ENCODE data around the gene PRPSAP1. TPM values are rescaled to one million over a fixed set of nuclear protein-coding genes. Genes with fewer than 3 reads are reported as not detected.
A peak's percentile ranks its signal among the peaks of the same experiment; 100 is the strongest.

The PRPSAP1 gene
- total RNA-seq, 4 donors from 2014 or later: 133 to 198 (median 167) TPM

DNA sequence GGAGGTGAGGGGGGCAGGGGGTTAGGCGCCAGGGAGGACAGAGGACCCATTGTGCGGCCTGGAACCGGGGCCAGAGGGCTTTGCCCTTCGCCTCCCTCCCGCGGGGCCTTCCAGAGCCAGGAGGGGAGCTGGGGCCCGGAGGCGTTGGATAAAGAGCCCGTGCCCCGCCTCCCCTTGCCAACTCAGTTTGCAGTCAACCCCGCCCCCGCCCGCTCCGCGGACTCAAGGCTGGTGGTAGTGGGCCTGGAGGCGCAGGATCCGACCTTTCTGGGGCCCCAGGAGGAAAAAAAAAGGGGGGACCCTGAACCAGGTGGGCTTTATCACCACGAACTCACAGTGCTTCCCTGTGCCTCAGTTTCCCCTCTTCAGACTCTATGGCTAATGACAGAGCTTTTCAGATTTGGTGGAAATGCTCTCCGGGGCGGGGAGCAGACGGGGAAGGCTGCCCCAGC, 28.7 kb upstream of the PRPSAP1 start:
- peak overlapping the region in 2 of 3 donors; percentile 66 to 88 for H3K27ac ChIP-seq
- DNase-seq: peak in 1 of 2 donors; percentile 29
- no peaks in the 10 kb centered on the region for H3K27me3 ChIP-seq
- no peaks in the 10 kb centered on the region for H3K36me3 ChIP-seq
- 37 to 44% methylated on average over 9 to 14 of the region's 21 CpGs for WGBS, 2 donors
- no peaks in the 10 kb centered on the region for H3K9me3 ChIP-seq
- intact Hi-C loops (cut with DNase I): no loop called here
- TF ChIP-seq, protein P1, sequence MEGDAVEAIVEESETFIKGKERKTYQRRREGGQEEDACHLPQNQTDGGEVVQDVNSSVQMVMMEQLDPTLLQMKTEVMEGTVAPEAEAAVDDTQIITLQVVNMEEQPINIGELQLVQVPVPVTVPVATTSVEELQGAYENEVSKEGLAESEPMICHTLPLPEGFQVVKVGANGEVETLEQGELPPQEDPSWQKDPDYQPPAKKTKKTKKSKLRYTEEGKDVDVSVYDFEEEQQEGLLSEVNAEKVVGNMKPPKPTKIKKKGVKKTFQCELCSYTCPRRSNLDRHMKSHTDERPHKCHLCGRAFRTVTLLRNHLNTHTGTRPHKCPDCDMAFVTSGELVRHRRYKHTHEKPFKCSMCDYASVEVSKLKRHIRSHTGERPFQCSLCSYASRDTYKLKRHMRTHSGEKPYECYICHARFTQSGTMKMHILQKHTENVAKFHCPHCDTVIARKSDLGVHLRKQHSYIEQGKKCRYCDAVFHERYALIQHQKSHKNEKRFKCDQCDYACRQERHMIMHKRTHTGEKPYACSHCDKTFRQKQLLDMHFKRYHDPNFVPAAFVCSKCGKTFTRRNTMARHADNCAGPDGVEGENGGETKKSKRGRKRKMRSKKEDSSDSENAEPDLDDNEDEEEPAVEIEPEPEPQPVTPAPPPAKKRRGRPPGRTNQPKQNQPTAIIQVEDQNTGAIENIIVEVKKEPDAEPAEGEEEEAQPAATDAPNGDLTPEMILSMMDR (IDR thresholded peaks at IDR 0.05): no peak
- TF ChIP-seq POLR2A (IDR thresholded peaks at IDR 0.05): no peak
- H3K4me3 ChIP-seq (replicated peaks in 1 of 3): peak overlapping the region in 2 of 3 donors; percentile 44 to 50
- H3K4me1 ChIP-seq: peaks cover 18 to 27% of the 10 kb centered on the region in 2 donors

DNA sequence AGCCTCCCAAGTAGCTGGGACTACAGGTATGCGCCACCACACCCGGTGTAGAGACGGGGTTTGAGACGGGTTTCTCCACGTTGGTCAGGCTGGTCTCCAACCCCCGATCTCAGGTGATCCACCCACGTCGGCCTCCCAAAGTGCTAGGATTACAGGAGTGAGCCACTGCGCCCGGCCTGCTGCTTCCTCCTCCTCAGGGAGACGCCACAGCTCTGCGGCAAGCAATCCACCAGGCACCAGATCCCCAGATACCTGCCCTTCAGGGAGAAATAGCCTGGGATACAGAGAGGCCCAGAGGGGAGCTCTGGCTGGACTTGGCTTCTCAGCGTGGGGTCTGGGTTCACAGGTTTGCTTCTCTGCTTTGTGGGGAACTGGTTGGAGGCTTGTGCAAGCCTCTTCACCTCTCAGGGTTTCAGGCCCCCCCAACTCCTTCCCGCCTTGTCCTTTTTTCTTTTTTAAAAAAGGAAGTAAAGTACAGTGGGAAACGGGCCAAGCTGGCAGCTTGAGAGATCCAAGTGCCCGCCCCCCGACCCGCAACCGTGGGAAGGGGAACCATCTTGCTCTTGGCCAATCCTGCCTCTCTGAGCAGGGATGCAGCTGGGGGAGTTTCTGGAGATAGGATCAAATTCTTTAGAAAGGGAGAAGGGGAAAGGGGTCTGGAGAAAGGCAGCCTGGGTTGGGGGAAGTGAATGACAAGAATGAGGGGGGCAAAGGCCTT, 28.1 kb upstream of the PRPSAP1 start:
- no peak overlapping the region for H3K4me3 ChIP-seq (replicated peaks in 1 of 3)
- H3K4me1 ChIP-seq: peaks cover 18 to 29% of the 10 kb centered on the region in 2 donors
- no peaks in the 10 kb centered on the region for H3K9me3 ChIP-seq
- WGBS, 2 donors: 85% methylated on average over 16 to 19 of the region's 19 CpGs
- no peaks in the 10 kb centered on the region for H3K36me3 ChIP-seq
- peak overlapping the region in 1 of 3 donors; percentile 88 for H3K27ac ChIP-seq
- no peak for DNase-seq
- TF ChIP-seq, protein P1 (IDR thresholded peaks at IDR 0.05): no peak
- no peak for TF ChIP-seq POLR2A (IDR thresholded peaks at IDR 0.05)
- intact Hi-C loops (cut with DNase I): no loop called here
- H3K27me3 ChIP-seq: no peaks in the 10 kb centered on the region

DNA sequence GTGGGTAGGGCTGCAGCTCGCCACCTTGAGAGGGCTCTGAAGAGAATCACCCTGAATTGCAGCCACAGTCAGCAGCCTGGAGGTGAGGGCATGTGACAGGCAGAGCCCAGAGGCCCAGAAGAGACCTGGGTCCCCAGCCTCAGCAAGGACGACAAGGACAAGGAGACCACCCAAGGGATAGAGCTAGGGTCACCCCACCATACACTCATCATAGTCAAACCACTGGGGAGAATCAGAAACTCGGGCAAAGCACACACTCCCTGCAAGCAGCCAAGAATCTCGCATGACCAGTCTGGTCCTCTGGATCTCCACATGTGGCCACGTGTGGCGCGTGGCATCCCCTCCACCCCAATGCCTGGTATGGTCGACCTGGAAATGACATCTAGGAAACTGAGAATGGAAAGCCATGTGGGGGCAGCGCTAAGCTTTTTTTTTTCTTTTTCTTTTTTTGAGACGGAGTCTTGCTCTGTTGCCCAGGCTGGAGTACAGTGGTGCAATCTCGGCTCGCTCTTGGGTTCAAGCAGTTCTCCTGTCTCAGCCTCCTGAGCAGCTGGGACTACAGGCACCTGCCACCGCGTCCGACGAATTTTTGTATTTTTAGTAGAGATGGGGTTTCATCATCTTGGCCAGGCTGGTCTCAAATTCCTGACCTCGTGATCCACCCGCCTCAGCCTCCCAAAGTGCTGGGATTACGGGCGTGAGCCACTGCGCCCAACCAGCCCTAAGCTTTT, 26.1 kb upstream of the PRPSAP1 start:
- H3K4me1 ChIP-seq: peaks cover 5 to 19% of the 10 kb centered on the region in 2 donors
- intact Hi-C loops (cut with DNase I): no loop called here
- H3K9me3 ChIP-seq: no peaks in the 10 kb centered on the region
- TF ChIP-seq POLR2A (IDR thresholded peaks at IDR 0.05): no peak
- TF ChIP-seq, protein P1 (IDR thresholded peaks at IDR 0.05): no peak
- H3K27me3 ChIP-seq: no peaks in the 10 kb centered on the region
- H3K4me3 ChIP-seq (replicated peaks in 1 of 3): no peak overlapping the region
- WGBS, 2 donors: 91% methylated on average over 17 to 21 of the region's 21 CpGs
- DNase-seq: no peak
- no peak overlapping the region for H3K27ac ChIP-seq
- no peaks in the 10 kb centered on the region for H3K36me3 ChIP-seq

DNA sequence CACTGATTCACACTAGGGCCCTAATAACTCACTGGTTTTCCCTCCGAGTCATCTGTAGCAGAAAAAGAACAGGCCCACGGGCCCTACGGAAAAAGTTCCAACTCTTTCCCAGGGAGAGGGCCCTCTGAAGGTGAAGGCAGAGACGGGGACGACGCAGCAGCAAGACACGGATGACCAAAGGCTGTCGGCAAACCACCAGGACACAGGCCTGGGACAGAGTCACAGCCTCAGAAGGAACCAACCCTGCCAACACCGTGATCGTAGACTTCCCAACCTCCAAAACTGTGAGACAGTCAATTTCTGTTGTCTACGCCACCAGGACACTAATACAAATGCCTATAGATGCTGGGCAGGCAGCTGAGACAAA, 25.5 kb upstream of the PRPSAP1 start:
- Histone ChIP-seq H3K27ac (no peak overlapping the region), H3K36me3 (no peaks in the 10 kb centered on the region), H3K4me1 (peaks cover 5 to 17% of the 10 kb centered on the region in 2 donors), H3K4me3 (replicated peaks in 1 of 3) (no peak overlapping the region), H3K27me3 (no peaks in the 10 kb centered on the region), H3K9me3 (no peaks in the 10 kb centered on the region)
- DNase-seq: no peak
- WGBS, 2 donors: 87 to 92% methylated on average over 11 of the region's 11 CpGs
- TF ChIP-seq, protein P1 (IDR thresholded peaks at IDR 0.05): no peak
- no peak for TF ChIP-seq POLR2A (IDR thresholded peaks at IDR 0.05)
- intact Hi-C loops (cut with DNase I): no loop called here
